GM06990 (cell line): Measurements from ENCODE around the gene PTF1A.

Source experiments
- DNase-seq: peaks from one replicate; pipeline ENCODE4 v3.0.0-alpha.2; 2011; ENCODE audit not compliant: insufficient read length; ENCODE audit errors: extremely low read depth
- H3K27me3 ChIP-seq: replicated peaks from 2 replicates; pipeline ENCODE4 v1.6.0; 2011; ENCODE audit warnings: low read length; ENCODE audit not compliant: control insufficient read depth, insufficient read depth
- H3K36me3 ChIP-seq: 2 replicates; pipeline ENCODE4 v1.5.1; 2011; ENCODE audit warnings: low read length; ENCODE audit not compliant: control insufficient read depth, insufficient read depth
- H3K4me3 ChIP-seq: replicated peaks from 2 replicates; pipeline ENCODE4 v1.5.1; 2011; ENCODE audit warnings: low read depth, mild to moderate bottlenecking, control low read depth, low read length
- CTCF ChIP-seq: IDR thresholded peaks from 2 replicates; pipeline ENCODE4 v1.5.1; 2011; ENCODE audit warnings: low read length, control low read depth, mild to moderate bottlenecking, inconsistent platforms; ENCODE audit not compliant: insufficient read depth, poor library complexity, severe bottlenecking

PTF1A gene

GRCh38 chr10:23192712-23193434 is 761 bp downstream of the PTF1A start:
- no peak for TF ChIP-seq CTCF
- H3K36me3 ChIP-seq: no peaks in the 10 kb centered on the region
- H3K27me3 ChIP-seq: peaks cover 2% of the 10 kb centered on the region; the same call in 1 of the 2 replicates
- H3K4me3 ChIP-seq: no peak overlapping the region
- DNase-seq: no peak

GRCh38 chr10:23193435-23194074 is 1.4 kb downstream of the PTF1A start:
- Histone ChIP-seq H3K27me3 (peaks cover 2% of the 10 kb centered on the region; the same call in 1 of the 2 replicates), H3K36me3 (no peaks in the 10 kb centered on the region), H3K4me3 (no peak overlapping the region)
- no peak for TF ChIP-seq CTCF
- DNase-seq: no peak

DNA sequence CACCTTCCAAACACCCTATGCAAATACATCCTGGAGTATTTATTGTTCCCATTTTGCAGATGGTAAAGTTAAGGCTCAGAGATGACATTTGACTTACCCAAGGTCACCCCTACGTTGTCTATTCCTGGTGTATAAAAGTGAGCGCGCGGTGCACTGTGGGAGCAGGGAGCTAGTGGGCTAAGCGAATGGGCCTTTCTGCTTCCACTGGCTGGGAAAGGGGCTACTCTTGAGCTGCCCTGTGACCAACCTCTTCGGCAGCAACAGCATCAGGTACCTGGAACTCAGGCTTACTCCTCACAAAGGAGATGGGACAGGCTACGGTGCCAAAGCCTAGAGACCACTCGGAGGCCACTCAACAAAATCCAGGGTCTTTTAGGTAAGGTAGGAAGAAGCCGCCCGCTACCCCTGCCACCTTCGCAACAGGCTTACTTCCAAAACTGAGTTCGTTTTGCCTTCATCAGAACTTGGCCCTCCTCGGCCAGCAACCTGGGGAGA is 2.4 kb downstream of the PTF1A start:
- no peak for TF ChIP-seq CTCF
- no peak overlapping the region for H3K4me3 ChIP-seq
- peaks cover 3% of the 10 kb centered on the region; the same call in 1 of the 2 replicates for H3K27me3 ChIP-seq
- no peak for DNase-seq
- no peaks in the 10 kb centered on the region for H3K36me3 ChIP-seq

GRCh38 chr10:23194966-23195845 is 3.1 kb downstream of the PTF1A start:
- H3K27me3 ChIP-seq: peaks cover 3% of the 10 kb centered on the region; the same call in 1 of the 2 replicates
- H3K4me3 ChIP-seq: no peak overlapping the region
- no peak for TF ChIP-seq CTCF
- no peaks in the 10 kb centered on the region for H3K36me3 ChIP-seq
- no peak for DNase-seq

DNA sequence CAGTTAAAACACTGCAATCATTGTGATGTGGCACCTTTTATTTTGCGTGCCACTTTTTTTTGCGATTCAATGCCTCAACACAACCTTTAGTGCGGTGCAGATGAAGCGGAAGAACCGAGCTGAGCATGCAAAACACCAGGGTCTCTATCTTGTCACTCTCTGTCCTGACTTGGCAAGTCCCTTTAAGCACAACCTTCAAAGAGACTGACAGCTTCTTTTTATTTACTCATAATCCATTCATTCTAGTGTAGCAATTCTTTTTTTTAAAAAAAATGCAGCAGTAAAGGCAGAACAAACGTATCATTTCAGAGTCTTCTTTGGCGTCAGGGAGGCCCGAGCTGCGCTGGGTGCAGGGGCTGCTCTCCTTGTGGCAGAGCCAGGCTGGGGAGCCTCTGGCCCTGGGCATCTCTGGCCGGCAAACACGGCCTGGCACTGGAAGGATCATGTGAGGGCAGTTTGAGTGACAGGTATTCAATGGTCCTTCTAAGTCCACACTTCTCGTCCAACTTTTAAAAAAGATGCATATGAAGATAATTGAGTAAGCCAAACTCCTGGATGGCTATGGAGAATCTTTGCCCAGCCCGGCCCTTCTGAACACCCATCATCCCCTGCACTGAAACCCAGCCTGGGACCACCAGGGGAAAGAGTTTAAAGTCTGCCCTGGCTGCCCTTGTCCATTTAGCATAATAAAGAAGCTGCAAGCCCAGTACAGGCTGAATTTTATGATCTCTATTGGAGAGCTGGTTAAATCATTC is 3.9 kb downstream of the PTF1A start:
- H3K4me3 ChIP-seq: no peak overlapping the region
- DNase-seq: no peak
- H3K36me3 ChIP-seq: no peaks in the 10 kb centered on the region
- H3K27me3 ChIP-seq: peaks cover 3% of the 10 kb centered on the region
- no peak for TF ChIP-seq CTCF
